ENCODE measurements around the gene FKBP1C.
"Not testable (repeated sequence)": the region's sequence is repeated elsewhere in the genome, so short reads cannot be mapped to it uniquely, and the experiment has no call there.

Gene FKBP1C
- 0.59 to 3.1 (median 1.2) reads per million in 18 experiments for total RNA-seq

- DNase-seq, result not testable (repeated sequence)
Observed at GRCh38 chr6:63211343-63211742, at the start of gene FKBP1C. Gene FKBP1C, plus strand, starts transcription at chr6:63211469.

- DNase-seq, result not testable (repeated sequence)
Observed at GRCh38 chr6:63164047-63164803, 47.0 kb upstream of the FKBP1C start.

GRCh38 chr6:63174173-63174572 is 37.1 kb upstream of the FKBP1C start:
- DNase-seq, result no peak

- DNase-seq, result no peak
Observed at GRCh38 chr6:63176181-63176580, 35.1 kb upstream of the FKBP1C start.

GRCh38 chr6:63180367-63180766 is 30.9 kb upstream of the FKBP1C start:
- DNase-seq, result no peak

- no peak for DNase-seq
Observed at GRCh38 chr6:63186970-63187369, 24.3 kb upstream of the FKBP1C start.

GRCh38 chr6:63188828-63189227 is 22.4 kb upstream of the FKBP1C start:
- no peak for DNase-seq

GRCh38 chr6:63193324-63193723 is 17.9 kb upstream of the FKBP1C start:
- no peak for DNase-seq

GRCh38 chr6:63197741-63198140 is 13.5 kb upstream of the FKBP1C start:
- no peak for DNase-seq

- DNase-seq, result no peak
Observed at GRCh38 chr6:63213325-63213724, 2.1 kb downstream of the FKBP1C start.

- no peak for DNase-seq
Observed at GRCh38 chr6:63214816-63215215, 3.5 kb downstream of the FKBP1C start.

GRCh38 chr6:63224179-63224578 is 12.9 kb downstream of the FKBP1C start:
- no peak for DNase-seq

GRCh38 chr6:63225987-63226386 is 14.7 kb downstream of the FKBP1C start:
- DNase-seq, result not testable (repeated sequence)

- not testable (repeated sequence) for DNase-seq
Observed at GRCh38 chr6:63227928-63228894, 16.9 kb downstream of the FKBP1C start.

- not testable (repeated sequence) for DNase-seq
Observed at GRCh38 chr6:63230027-63230426, 18.8 kb downstream of the FKBP1C start.

GRCh38 chr6:63230511-63230910 is 19.2 kb downstream of the FKBP1C start:
- not testable (repeated sequence) for DNase-seq

GRCh38 chr6:63236398-63236817 is 25.1 kb downstream of the FKBP1C start:
- DNase-seq, result no peak

GRCh38 chr6:63245420-63245819 is 34.2 kb downstream of the FKBP1C start:
- DNase-seq, result no peak

- DNase-seq, result no peak
Observed at GRCh38 chr6:63245909-63246308, 34.6 kb downstream of the FKBP1C start.

GRCh38 chr6:63246581-63246980 is 35.3 kb downstream of the FKBP1C start:
- DNase-seq, result no peak

- DNase-seq, result no peak
Observed at GRCh38 chr6:63249875-63250482, 38.7 kb downstream of the FKBP1C start.

- no peak for DNase-seq
Observed at GRCh38 chr6:63259153-63259552, 47.9 kb downstream of the FKBP1C start.

- no peak for DNase-seq
Observed at GRCh38 chr6:63261820-63262219, 50.6 kb downstream of the FKBP1C start.
